ENCODE measurements around the gene NEK10. TPM values are rescaled to one million over a fixed set of nuclear protein-coding genes. Genes with fewer than 3 reads are reported as not detected.

The NEK10 gene
- total and polyA plus RNA-seq, 2 donors from 2014 or later, result 1.0 to 4.1 TPM

DNA sequence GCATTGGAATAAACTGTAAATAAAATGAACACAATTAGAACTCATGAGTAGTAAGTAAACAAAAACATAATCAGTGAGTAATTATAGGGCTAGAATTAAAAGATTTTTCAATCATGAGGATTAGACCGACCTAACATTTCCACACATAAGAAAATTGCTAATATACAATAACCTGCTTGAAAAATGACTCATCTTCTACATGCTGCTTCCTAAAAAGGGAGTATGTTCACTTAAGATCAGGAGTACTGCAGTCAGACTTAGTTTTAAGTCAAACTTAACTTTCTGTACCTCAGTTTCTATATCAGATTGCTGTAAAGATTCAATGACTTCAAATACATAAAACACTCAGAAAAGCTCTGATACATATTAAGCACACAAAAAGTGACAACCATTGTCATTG lies 22.6 kb upstream of the NEK10 start:
- TF ChIP-seq, protein P1, sequence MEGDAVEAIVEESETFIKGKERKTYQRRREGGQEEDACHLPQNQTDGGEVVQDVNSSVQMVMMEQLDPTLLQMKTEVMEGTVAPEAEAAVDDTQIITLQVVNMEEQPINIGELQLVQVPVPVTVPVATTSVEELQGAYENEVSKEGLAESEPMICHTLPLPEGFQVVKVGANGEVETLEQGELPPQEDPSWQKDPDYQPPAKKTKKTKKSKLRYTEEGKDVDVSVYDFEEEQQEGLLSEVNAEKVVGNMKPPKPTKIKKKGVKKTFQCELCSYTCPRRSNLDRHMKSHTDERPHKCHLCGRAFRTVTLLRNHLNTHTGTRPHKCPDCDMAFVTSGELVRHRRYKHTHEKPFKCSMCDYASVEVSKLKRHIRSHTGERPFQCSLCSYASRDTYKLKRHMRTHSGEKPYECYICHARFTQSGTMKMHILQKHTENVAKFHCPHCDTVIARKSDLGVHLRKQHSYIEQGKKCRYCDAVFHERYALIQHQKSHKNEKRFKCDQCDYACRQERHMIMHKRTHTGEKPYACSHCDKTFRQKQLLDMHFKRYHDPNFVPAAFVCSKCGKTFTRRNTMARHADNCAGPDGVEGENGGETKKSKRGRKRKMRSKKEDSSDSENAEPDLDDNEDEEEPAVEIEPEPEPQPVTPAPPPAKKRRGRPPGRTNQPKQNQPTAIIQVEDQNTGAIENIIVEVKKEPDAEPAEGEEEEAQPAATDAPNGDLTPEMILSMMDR (IDR thresholded peaks at IDR 0.05; ENCODE audit: borderline replicate concordance, extremely low read depth, insufficient read depth), result no peak
- intact Hi-C loops (cut with DNase I), result no loop called here
- DNase-seq (no peak), FAIRE-seq (no peak)
- Histone ChIP-seq H3K27ac (ENCODE audit: low read depth in 2 of 2, low read length in 2 of 2) (no peak overlapping the region), H3K9ac (ENCODE audit: low read length in 3 of 3) (no peak overlapping the region), H3K4me1 (ENCODE audit: control insufficient read depth in 2 of 3, insufficient read depth in 2 of 3, low read depth in 1 of 3, low read length in 3 of 3) (no peaks in the 10 kb centered on the region), H3K4me3 (ENCODE audit: low read length in 3 of 3) (no peak overlapping the region), H3K36me3 (ENCODE audit: control insufficient read depth in 2 of 3, insufficient read depth in 3 of 3, low read length in 3 of 3) (no peaks in the 10 kb centered on the region), H3K27me3 (ENCODE audit: control insufficient read depth, insufficient read depth, low read length) (no peaks in the 10 kb centered on the region), H3K9me3 (ENCODE audit: control insufficient read depth in 2 of 3, insufficient read depth in 1 of 3, low read length in 3 of 3) (no peaks in the 10 kb centered on the region)

DNA sequence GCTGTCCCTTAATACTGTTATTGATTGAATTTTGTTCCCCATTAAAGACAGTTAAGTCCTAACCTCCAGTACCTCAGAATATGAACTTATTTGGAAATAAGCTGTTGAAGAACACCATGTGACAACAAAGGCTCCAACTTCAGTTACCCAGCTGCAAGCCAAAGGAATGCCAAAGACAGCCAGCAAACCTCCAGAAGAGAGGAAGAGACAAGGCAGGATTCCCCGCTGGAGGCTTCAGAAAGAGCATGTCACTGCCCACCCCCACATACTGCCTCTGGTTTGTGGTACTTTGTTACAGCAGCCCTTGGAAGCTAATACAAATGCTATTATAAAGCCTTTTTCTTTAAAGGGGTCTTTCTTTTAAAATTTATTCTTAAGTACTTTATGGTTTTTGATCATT lies 18.4 kb upstream of the NEK10 start:
- Histone ChIP-seq H3K27me3 (ENCODE audit: control insufficient read depth, insufficient read depth, low read length) (no peaks in the 10 kb centered on the region), H3K4me1 (ENCODE audit: control insufficient read depth in 2 of 3, insufficient read depth in 2 of 3, low read depth in 1 of 3, low read length in 3 of 3) (no peaks in the 10 kb centered on the region), H3K9ac (ENCODE audit: low read length in 3 of 3) (no peak overlapping the region), H3K4me3 (ENCODE audit: low read length in 3 of 3) (no peak overlapping the region), H3K9me3 (ENCODE audit: control insufficient read depth in 2 of 3, insufficient read depth in 1 of 3, low read length in 3 of 3) (no peaks in the 10 kb centered on the region), H3K27ac (ENCODE audit: low read depth in 2 of 2, low read length in 2 of 2) (no peak overlapping the region), H3K36me3 (ENCODE audit: control insufficient read depth in 2 of 3, insufficient read depth in 3 of 3, low read length in 3 of 3) (no peaks in the 10 kb centered on the region)
- no peak for DNase-seq
- TF ChIP-seq, protein P1 (IDR thresholded peaks at IDR 0.05; ENCODE audit: borderline replicate concordance, extremely low read depth, insufficient read depth), result no peak
- no peak for FAIRE-seq
- intact Hi-C loops (cut with DNase I), result no loop called here

DNA sequence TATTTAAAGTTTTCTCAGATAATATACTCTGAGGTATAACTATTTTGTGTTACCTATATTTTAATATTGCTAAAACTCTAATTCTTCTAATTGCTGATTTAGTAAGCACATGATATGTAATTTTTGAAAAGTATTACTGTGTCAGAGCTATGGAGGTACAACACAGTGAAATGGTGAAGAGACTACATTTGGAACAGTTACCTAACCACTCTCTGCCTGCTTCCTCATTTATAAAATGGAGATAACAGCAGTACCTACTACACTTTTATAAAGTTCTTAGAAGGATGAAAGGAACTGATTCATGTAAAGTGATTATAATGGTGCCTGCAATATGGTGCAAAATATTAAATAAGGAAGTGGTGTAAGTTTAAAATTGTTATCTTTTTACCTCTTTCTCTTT lies 16.3 kb upstream of the NEK10 start:
- Histone ChIP-seq H3K27me3 (ENCODE audit: control insufficient read depth, insufficient read depth, low read length) (no peaks in the 10 kb centered on the region), H3K36me3 (ENCODE audit: control insufficient read depth in 2 of 3, insufficient read depth in 3 of 3, low read length in 3 of 3) (no peaks in the 10 kb centered on the region)
- FAIRE-seq, result no peak

More for the DNA sequence above, 16.3 kb upstream of the NEK10 start:
- no peak for DNase-seq
- TF ChIP-seq, protein P1 (IDR thresholded peaks at IDR 0.05; ENCODE audit: borderline replicate concordance, extremely low read depth, insufficient read depth), result no peak
- intact Hi-C loops (cut with DNase I), result no loop called here
- Histone ChIP-seq H3K9me3 (ENCODE audit: control insufficient read depth in 2 of 3, insufficient read depth in 1 of 3, low read length in 3 of 3) (no peaks in the 10 kb centered on the region), H3K9ac (ENCODE audit: low read length in 3 of 3) (no peak overlapping the region), H3K4me1 (ENCODE audit: control insufficient read depth in 2 of 3, insufficient read depth in 2 of 3, low read depth in 1 of 3, low read length in 3 of 3) (no peaks in the 10 kb centered on the region), H3K27ac (ENCODE audit: low read depth in 2 of 2, low read length in 2 of 2) (no peak overlapping the region), H3K4me3 (ENCODE audit: low read length in 3 of 3) (no peak overlapping the region)
